GM06990 (cell line): ENCODE measurements around the gene ZNF354B.
"Not testable (repeated sequence)": the region's sequence is repeated elsewhere in the genome, so short reads cannot be mapped to it uniquely, and the experiment has no call there.

Source experiments
- DNase-seq: peaks from one replicate; pipeline ENCODE4 v3.0.0-alpha.2; 2011; ENCODE audit not compliant: insufficient read length; ENCODE audit errors: extremely low read depth
- H3K27me3 ChIP-seq: replicated peaks from 2 replicates; pipeline ENCODE4 v1.6.0; 2011; ENCODE audit warnings: low read length; ENCODE audit not compliant: control insufficient read depth, insufficient read depth
- H3K36me3 ChIP-seq: 2 replicates; pipeline ENCODE4 v1.5.1; 2011; ENCODE audit warnings: low read length; ENCODE audit not compliant: control insufficient read depth, insufficient read depth
- H3K4me3 ChIP-seq: replicated peaks from 2 replicates; pipeline ENCODE4 v1.5.1; 2011; ENCODE audit warnings: low read depth, mild to moderate bottlenecking, control low read depth, low read length
- TF ChIP-seq, protein P1 (sequence below): IDR thresholded peaks from 2 replicates; pipeline ENCODE4 v1.5.1; 2011; ENCODE audit warnings: low read length, control low read depth, mild to moderate bottlenecking, inconsistent platforms; ENCODE audit not compliant: insufficient read depth, poor library complexity, severe bottlenecking

ZNF354B gene

GRCh38 chr5:178869577-178869976 is 9.8 kb downstream of the ZNF354B start:
- peaks cover 10% of the 10 kb centered on the region for H3K36me3 ChIP-seq
- TF ChIP-seq, protein P1, sequence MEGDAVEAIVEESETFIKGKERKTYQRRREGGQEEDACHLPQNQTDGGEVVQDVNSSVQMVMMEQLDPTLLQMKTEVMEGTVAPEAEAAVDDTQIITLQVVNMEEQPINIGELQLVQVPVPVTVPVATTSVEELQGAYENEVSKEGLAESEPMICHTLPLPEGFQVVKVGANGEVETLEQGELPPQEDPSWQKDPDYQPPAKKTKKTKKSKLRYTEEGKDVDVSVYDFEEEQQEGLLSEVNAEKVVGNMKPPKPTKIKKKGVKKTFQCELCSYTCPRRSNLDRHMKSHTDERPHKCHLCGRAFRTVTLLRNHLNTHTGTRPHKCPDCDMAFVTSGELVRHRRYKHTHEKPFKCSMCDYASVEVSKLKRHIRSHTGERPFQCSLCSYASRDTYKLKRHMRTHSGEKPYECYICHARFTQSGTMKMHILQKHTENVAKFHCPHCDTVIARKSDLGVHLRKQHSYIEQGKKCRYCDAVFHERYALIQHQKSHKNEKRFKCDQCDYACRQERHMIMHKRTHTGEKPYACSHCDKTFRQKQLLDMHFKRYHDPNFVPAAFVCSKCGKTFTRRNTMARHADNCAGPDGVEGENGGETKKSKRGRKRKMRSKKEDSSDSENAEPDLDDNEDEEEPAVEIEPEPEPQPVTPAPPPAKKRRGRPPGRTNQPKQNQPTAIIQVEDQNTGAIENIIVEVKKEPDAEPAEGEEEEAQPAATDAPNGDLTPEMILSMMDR: no peak

DNA sequence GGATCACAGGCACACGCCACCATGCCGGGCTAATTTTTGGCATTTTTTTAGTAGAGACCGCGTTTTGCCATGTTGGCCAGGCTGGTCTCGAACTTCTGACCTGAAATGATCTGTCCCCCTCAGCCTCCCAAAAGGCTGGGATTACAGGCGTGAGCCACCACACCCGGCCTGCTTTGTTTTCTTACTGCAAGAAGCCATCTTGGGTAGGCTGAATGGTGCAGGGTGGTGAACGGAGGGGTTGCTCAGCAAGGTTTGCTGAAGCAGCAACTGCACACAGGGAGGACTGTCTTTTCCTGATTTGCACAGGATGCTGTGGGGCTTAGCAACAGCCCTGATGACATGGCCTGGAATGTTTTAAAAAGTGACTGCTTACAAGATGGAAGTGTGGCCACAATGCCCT is 10.7 kb downstream of the ZNF354B start:
- no peak for DNase-seq
- H3K36me3 ChIP-seq: peaks cover 14% of the 10 kb centered on the region
- no peak overlapping the region for H3K4me3 ChIP-seq
- no peaks in the 10 kb centered on the region for H3K27me3 ChIP-seq
- TF ChIP-seq, protein P1: no peak

More at GRCh38 chr5:178869577-178869976, 9.8 kb downstream of the ZNF354B start:
- no peaks in the 10 kb centered on the region for H3K27me3 ChIP-seq
- DNase-seq: no peak
- no peak overlapping the region for H3K4me3 ChIP-seq

- Histone ChIP-seq H3K4me3 (no peak overlapping the region), H3K27me3 (no peaks in the 10 kb centered on the region), H3K36me3 (peaks cover 21% of the 10 kb centered on the region)
- DNase-seq: no peak
- TF ChIP-seq, protein P1: no peak
Observed at GRCh38 chr5:178872302-178872701, 12.5 kb downstream of the ZNF354B start.

- H3K36me3 ChIP-seq, DNase-seq, H3K4me3 ChIP-seq, H3K27me3 ChIP-seq: not testable (repeated sequence)
Observed at GRCh38 chr5:178883115-178883694, 23.5 kb downstream of the ZNF354B start.

DNA sequence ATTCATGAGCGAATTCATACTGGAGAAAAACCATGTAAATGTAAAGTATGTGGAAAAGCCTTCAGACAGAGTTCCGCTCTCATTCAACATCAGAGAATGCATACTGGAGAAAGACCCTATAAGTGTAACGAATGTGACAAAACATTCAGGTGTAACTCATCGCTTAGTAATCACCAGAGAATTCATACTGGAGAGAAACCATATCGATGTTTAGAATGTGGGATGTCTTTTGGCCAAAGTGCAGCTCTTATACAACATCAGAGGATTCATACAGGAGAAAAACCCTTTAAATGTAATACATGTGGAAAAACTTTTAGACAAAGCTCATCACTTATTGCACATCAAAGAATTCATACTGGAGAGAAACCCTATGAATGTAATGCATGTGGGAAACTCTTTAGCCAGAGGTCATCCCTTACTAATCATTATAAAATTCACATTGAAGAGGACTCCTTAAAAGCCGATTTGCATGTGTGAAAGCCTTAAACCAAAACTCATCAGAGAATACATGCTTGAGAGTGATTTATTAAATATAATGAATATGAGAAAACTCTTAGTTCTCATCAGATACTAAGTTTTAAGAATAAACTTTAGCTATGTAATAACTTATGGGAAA is 24.2 kb downstream of the ZNF354B start:
- DNase-seq: no peak
- H3K4me3 ChIP-seq: no peak overlapping the region
- TF ChIP-seq, protein P1: no peak
- no peaks in the 10 kb centered on the region; the same call in 1 of the 2 replicates for H3K36me3 ChIP-seq
- no peaks in the 10 kb centered on the region for H3K27me3 ChIP-seq

DNA sequence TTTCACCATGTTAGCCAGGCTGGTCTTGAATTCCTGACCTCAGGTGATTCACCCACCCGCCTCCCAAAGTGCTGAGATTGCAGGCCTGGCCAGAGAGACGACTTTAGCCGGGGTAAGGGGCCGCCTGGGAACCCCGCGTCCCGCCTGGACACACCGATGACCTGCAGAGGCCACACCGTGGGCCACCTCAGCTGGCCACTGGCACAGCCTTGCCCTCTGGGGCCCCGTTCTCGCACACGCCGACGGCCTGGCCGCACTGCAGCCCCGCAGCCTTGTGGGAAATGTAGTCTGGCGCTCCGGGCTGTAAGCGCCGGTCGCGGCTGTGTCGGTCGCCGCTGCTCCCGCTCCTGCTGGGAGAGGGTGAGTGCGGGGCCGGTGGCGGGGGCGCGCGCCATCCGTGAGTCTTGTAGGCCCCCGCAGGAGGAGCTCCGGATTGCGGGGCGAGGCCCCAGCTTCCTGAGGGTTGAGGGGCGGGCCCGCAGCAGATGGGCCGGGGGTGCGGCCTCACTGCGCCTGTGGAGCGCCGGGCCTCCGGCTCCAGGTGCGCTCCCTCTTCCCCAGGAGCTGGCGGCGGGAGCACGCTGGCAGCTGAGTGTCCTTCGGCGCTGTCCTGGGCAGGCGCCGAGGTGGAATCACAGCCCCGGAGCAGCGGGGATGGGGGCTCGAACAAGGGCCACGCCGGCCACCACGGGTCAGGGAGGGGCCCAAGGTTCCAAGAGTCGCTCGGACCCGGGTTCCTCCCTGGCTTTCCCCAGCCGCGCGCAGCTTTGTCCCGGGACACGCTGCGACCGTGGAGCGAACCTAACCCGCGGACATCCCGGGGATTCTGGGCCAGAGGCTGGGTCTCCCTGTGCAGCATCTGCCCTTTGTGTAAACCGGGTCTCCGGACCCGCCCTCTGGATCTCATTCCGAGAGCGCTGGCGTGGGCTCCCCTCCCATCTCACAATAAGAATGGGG is 36.1 kb downstream of the ZNF354B start, which contains the start of gene ZFP2:
Gene ZFP2, plus strand, starts transcription at position 299 of the 957 bp plus-strand sequence. CDS start 35,401 bp downstream, outside the sequence.
- H3K4me3 ChIP-seq: peak within 1 kb of the TSS; percentile 61
- H3K36me3 ChIP-seq: no peaks in the 10 kb centered on the region
- DNase-seq: peak; percentile 54
- H3K27me3 ChIP-seq: no peaks in the 10 kb centered on the region
- TF ChIP-seq, protein P1: no peak
